SK-N-SH (cell line): ENCODE results near the gene IL17RC. TPM values are rescaled to one million over a fixed set of nuclear protein-coding genes. Genes with fewer than 3 reads are reported as not detected.
A peak's percentile ranks its signal among the peaks of the same experiment; 100 is the strongest.

ENCODE experiments used
- CTCF ChIA-PET: fragments of 300-600, 350-600 bp; formaldehyde crosslinking; extraction: SDS; loops from one replicate; lab custom pipeline; 2021; lab: Yijun Ruan, JAX
- POLR2A ChIA-PET: fragments of 350-600 bp; sonication (Branson Sonifier 250); formaldehyde crosslinking; extraction: SDS; loops from one replicate; lab custom pipeline; 2020; ENCODE audit warnings: antibody characterized with exemption, inconsistent platforms; lab: Yijun Ruan, JAX
- DNase-seq: peaks from one replicate; pipeline ENCODE4 v3.0.0; 2012
- H2AFZ ChIP-seq: fragments of 200-600 bp; sonication (generic); 2 replicates; pipeline ENCODE4 v1.8.1; 2016; ENCODE audit warnings: antibody characterized with exemption, mild to moderate bottlenecking, low read depth
- H3F3A ChIP-seq: fragments of 200-600 bp; sonication (generic); replicated peaks from 2 replicates; pipeline ENCODE3; 2016; ENCODE audit warnings: antibody characterized with exemption, mild to moderate bottlenecking; ENCODE audit not compliant: insufficient read depth
- H3K27ac ChIP-seq, 2 experiments: fragments of 200-500 bp in 1 of 2; fragments of 200-600 bp in 1 of 2; sonication (Bioruptor generic) in 1 of 2; sonication (generic), shearing (Covaris generic) in 1 of 2; 2 replicates each; pipeline versions ENCODE4 v1.5.1 to v1.6.1; 2014 to 2016; ENCODE audit warnings: low read depth in 2 of 2, inconsistent platforms in 1 of 2, low read length in 1 of 2, mild to moderate bottlenecking in 1 of 2, mixed read lengths in 1 of 2
- H3K27me3 ChIP-seq: fragments of 200-600 bp; sonication (generic), shearing (Covaris generic); 2 replicates; pipeline ENCODE4 v1.6.1; 2016; ENCODE audit warnings: mixed run types; ENCODE audit not compliant: insufficient read depth
- H3K36me3 ChIP-seq, 2 experiments: fragments of 200-500 bp in 1 of 2; fragments of 200-600 bp in 1 of 2; sonication (Bioruptor generic) in 1 of 2; sonication (generic) in 1 of 2; replicated peaks in 1 of 2; 2 replicates each; pipeline versions ENCODE3 to v1.5.1; 2014 to 2016; ENCODE audit warnings: low read length in 1 of 2, mild to moderate bottlenecking in 1 of 2; ENCODE audit not compliant: insufficient read depth in 2 of 2, control insufficient read depth in 1 of 2
- H3K4me1 ChIP-seq, 2 experiments: fragments of 200-500 bp in 1 of 2; fragments of 200-600 bp in 1 of 2; sonication (Bioruptor generic) in 1 of 2; sonication (generic), shearing (Covaris generic) in 1 of 2; 2 replicates each; pipeline versions ENCODE4 v1.5.1 to v1.6.1; 2014 to 2016; ENCODE audit warnings: low read depth in 1 of 2, low read length in 1 of 2, mixed run types in 1 of 2; ENCODE audit not compliant: insufficient read depth in 2 of 2, control insufficient read depth in 1 of 2
- H3K4me2 ChIP-seq: fragments of 200-600 bp; sonication (generic), shearing (Covaris generic); 2 replicates; pipeline ENCODE4 v1.6.1; 2017; ENCODE audit warnings: mixed run types
- H3K4me3 ChIP-seq, 2 experiments: fragments of 200-500 bp in 1 of 2; fragments of 200-600 bp in 1 of 2; sonication (Bioruptor generic) in 1 of 2; sonication (generic), shearing (Covaris generic) in 1 of 2; 2 replicates each; pipeline versions ENCODE4 v1.5.1 to v1.8.1; 2014 to 2016; ENCODE audit warnings: low read depth in 2 of 2, inconsistent platforms in 1 of 2, low read length in 1 of 2, mild to moderate bottlenecking in 1 of 2, mixed read lengths in 1 of 2, moderate library complexity in 1 of 2
- H3K79me2 ChIP-seq: fragments of 200-600 bp; sonication (generic); 2 replicates; pipeline ENCODE4 v1.8.1; 2017; ENCODE audit warnings: mild to moderate bottlenecking; ENCODE audit not compliant: insufficient read depth
- H3K9ac ChIP-seq: fragments of 200-600 bp; sonication (generic); 2 replicates; pipeline ENCODE4 v1.6.1; 2017; ENCODE audit warnings: mixed run types
- H3K9me2 ChIP-seq: fragments of 200-600 bp; sonication (generic); 2 replicates; pipeline ENCODE4 v1.6.1; 2017; ENCODE audit warnings: mixed run types
- H3K9me3 ChIP-seq: fragments of 200-600 bp; sonication (generic); 2 replicates; pipeline ENCODE4 v1.6.1; 2017; ENCODE audit warnings: mixed run types, mild to moderate bottlenecking, moderate library complexity
- H4K20me1 ChIP-seq: fragments of 200-600 bp; sonication (generic); 2 replicates; pipeline ENCODE4 v1.6.1; 2017; ENCODE audit warnings: mild to moderate bottlenecking, mixed run types; ENCODE audit not compliant: insufficient read depth
- CTCF ChIP-seq: fragments of 200-600 bp; sonication (generic); IDR thresholded peaks from 2 replicates; pipeline ENCODE4 v1.6.1; 2017; ENCODE audit warnings: antibody characterized with exemption, mild to moderate bottlenecking, moderate library complexity
- ELF1 ChIP-seq: IDR thresholded peaks from 2 replicates; pipeline ENCODE4 v1.4.0; 2012
- FOSL2 ChIP-seq: IDR thresholded peaks from 2 replicates; pipeline ENCODE4 v1.4.0; 2012; ENCODE audit warnings: low read depth, mild to moderate bottlenecking, moderate library complexity, borderline replicate concordance
- JUND ChIP-seq: IDR thresholded peaks from 2 replicates; pipeline ENCODE4 v1.4.0; 2012
- MAX ChIP-seq: IDR thresholded peaks from 2 replicates; pipeline ENCODE4 v1.4.0; 2012; ENCODE audit warnings: low read depth
- MXI1 ChIP-seq: IDR thresholded peaks from 2 replicates; pipeline ENCODE4 v1.6.1; 2012; ENCODE audit warnings: mild to moderate bottlenecking, low read depth, low read length, improper control_type of control experiment
- NFIC ChIP-seq: IDR thresholded peaks from 2 replicates; pipeline ENCODE4 v1.4.0; 2012; ENCODE audit warnings: borderline replicate concordance
- NRF1 ChIP-seq: IDR thresholded peaks from 2 replicates; pipeline ENCODE4 v1.6.1; 2012; ENCODE audit warnings: low read depth, mild to moderate bottlenecking, low read length
- POLR2AphosphoS5 ChIP-seq: IDR thresholded peaks from 2 replicates; pipeline ENCODE4 v1.6.1; 2012; ENCODE audit warnings: low read depth, low read length
- RCOR1 ChIP-seq: fragments of 150-350 bp; IDR thresholded peaks from 2 replicates; pipeline ENCODE4 v1.6.1; 2017; ENCODE audit warnings: antibody characterized with exemption, low read length
- REST ChIP-seq: IDR thresholded peaks from 2 replicates; pipeline ENCODE4 v1.6.1; 2012; ENCODE audit warnings: mild to moderate bottlenecking, low read depth, low read length, moderate library complexity
- TCF12 ChIP-seq: IDR thresholded peaks from 2 replicates; pipeline ENCODE4 v1.4.0; 2012
- YY1 ChIP-seq: IDR thresholded peaks from 2 replicates; pipeline ENCODE4 v1.4.0; 2012; ENCODE audit warnings: low read depth, mild to moderate bottlenecking
- WGBS: methylation state at CpG from one replicate; pipeline ENCODE4 v1.1.6; 2017; ENCODE audit warnings: low lambda C conversion rate; 5-methylcytosine and 5-hydroxymethylcytosine counted together
- polyA plus RNA-seq, 3 experiments: library from polyadenylated mRNA; depleted of rRNA; stranded (reverse); fragments of >200 nt; gene quantifications; 2 replicates each; pipeline ENCODE4 v1.2.3, GENCODE V29; 2012
- TF ChIP-seq, protein P1 (sequence below): IDR thresholded peaks from 2 replicates; pipeline ENCODE4 v1.4.0; 2012; ENCODE audit warnings: low read depth, borderline replicate concordance

IL17RC gene
- polyA plus RNA-seq, 1 of the 3 experiments (the other 2 are of a cell fraction): 17.3 TPM

- no peaks in the 10 kb centered on the region for H3K27me3 ChIP-seq
- ChIA-PET POLR2A (interaction anchor here (1.0 to 1.8 kb wide), 2 partner anchors 10 to 28 kb away, joined by 3 to 5 read pairs; no protein-coding TSS in a partner anchor), CTCF (interaction anchor here (1.0 to 1.3 kb wide), 3 partner anchors 9 to 43 kb away, joined by 3 to 6 read pairs (median 3); no protein-coding TSS in a partner anchor)
- H3K4me2 ChIP-seq: peak overlapping the region; percentile 73
- TF ChIP-seq REST (no peak), NFIC (peak; percentile 51), ELF1 (no peak), CTCF (no peak), FOSL2 (peak; percentile 53; the same call in 1 of the 2 replicates), MAX (0 out of 2 replicates have a peak, but pooled peaks have one; percentile 22), YY1 (no peak), POLR2AphosphoS5 (no peak), MXI1 (no peak), NRF1 (no peak), TCF12 (peak; percentile 50; the same call in 1 of the 2 replicates), JUND (peak; percentile 34; the same call in 1 of the 2 replicates), RCOR1 (no peak)
- TF ChIP-seq, protein P1, sequence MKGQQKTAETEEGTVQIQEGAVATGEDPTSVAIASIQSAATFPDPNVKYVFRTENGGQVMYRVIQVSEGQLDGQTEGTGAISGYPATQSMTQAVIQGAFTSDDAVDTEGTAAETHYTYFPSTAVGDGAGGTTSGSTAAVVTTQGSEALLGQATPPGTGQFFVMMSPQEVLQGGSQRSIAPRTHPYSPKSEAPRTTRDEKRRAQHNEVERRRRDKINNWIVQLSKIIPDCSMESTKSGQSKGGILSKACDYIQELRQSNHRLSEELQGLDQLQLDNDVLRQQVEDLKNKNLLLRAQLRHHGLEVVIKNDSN: no peak
- DNase-seq: no peak
- H3K27ac ChIP-seq: peak overlapping the region in 1 of 2 experiments; percentile 86; a peak in 2 of 4 replicates
- no peaks in the 10 kb centered on the region for H3K9me2 ChIP-seq
- peak overlapping the region; percentile 59 for H3K9ac ChIP-seq
- peak overlapping the region; percentile 91 for H2AFZ ChIP-seq
- no peaks in the 10 kb centered on the region for H3K36me3 ChIP-seq
- no peaks in the 10 kb centered on the region for H4K20me1 ChIP-seq
- WGBS: 35% methylated on average over 4 of the region's 4 CpGs
- H3K9me3 ChIP-seq: no peaks in the 10 kb centered on the region
- H3K4me1 ChIP-seq: peaks cover 0 to 12% of the 10 kb centered on the region in 2 experiments; a peak in 3 of 4 replicates
- no peaks in the 10 kb centered on the region for H3K79me2 ChIP-seq
- H3F3A ChIP-seq: peaks cover 7% of the 10 kb centered on the region
- H3K4me3 ChIP-seq: no peak overlapping the region
Observed at GRCh38 chr3:9903238-9903624, 13.7 kb upstream of the IL17RC start.
